ENCODE measurements around the gene OLFML1. TPM values are rescaled to one million over a fixed set of nuclear protein-coding genes. Genes with fewer than 3 reads are reported as not detected.

OLFML1 gene
- total RNA-seq, 2 donors from 2014 or later: 6.7 to 16.5 TPM

- ATAC-seq: peak in 1 of 2 donors; percentile 78
- no peak for DNase-seq
- intact Hi-C loops (cut with DNase I): no loop called here
Measured at GRCh38 chr11:7523416-7524210, 38.3 kb downstream of the OLFML1 start.

DNA sequence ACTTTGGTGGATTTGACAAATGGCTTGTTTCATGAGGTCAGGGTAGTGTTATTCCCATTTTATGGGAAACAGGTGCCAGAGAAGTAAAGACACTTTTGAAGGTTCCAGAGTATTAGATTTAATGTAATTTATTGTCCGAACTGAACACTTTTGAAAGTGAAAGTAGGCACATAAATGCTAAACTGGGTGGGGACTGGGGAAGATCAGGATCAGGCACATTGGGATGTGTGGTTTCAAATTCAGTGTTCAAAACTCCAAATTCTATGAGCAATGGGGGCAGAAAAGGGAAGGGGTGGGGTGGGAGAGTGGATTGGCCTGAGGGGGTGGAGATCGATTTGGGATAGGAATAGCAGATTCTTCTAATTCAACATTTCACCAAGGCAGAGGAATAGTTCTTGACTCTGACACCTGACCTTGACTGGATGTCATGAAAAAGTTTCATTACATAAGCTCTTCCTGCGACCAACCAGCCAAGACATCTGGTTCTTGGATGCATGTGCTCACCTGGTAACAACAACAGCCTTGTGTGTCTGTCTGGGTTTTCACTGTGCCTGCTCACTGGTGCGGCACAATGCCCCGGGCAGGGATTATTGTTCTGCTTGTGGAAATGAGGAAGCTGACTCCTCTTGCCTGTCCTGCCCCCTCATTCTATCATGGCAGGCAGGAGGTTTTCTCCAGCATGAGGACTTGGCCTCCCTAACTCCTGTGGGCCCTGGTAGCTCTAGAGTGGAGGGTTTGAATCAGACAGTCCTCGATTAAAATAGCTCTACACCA is 39.3 kb downstream of the OLFML1 start:
- intact Hi-C loops (cut with DNase I): no loop called here

GRCh38 chr11:7525424-7525823 is 40.1 kb downstream of the OLFML1 start:
- DNase-seq: no peak
- intact Hi-C loops (cut with DNase I): no loop called here
- no peak for ATAC-seq

More for the DNA sequence above, 39.3 kb downstream of the OLFML1 start:
- DNase-seq (no peak), ATAC-seq (no peak)

DNA sequence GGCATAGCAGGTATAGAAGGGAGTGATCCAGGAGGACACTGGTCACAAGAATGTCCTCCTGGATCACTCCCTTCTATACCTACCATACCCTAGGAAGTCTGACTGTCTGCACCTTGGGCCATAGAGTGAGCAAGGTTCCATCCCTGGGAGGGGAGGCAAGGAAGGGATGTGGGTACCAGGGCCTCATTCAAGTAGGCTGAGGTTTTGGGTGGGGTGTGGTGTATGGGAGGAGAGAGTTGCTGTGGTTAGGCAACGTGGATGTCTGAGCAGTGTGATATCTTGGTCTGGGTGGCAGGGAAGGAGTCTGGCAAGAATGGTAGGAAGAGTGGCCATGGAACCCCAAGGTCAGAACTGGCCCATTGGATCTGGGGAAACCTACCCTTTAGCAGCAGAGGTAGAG is 41.7 kb downstream of the OLFML1 start:
- no peak for ATAC-seq
- intact Hi-C loops (cut with DNase I): no loop called here
- no peak for DNase-seq

- ATAC-seq: no peak
Measured at GRCh38 chr11:7528514-7529049, 43.3 kb downstream of the OLFML1 start.

GRCh38 chr11:7530013-7530640 is 44.8 kb downstream of the OLFML1 start:
- ATAC-seq: no peak
- no peak for DNase-seq
- intact Hi-C loops (cut with DNase I): no loop called here

More at GRCh38 chr11:7528514-7529049, 43.3 kb downstream of the OLFML1 start:
- intact Hi-C loops (cut with DNase I): no loop called here
- no peak for DNase-seq

DNA sequence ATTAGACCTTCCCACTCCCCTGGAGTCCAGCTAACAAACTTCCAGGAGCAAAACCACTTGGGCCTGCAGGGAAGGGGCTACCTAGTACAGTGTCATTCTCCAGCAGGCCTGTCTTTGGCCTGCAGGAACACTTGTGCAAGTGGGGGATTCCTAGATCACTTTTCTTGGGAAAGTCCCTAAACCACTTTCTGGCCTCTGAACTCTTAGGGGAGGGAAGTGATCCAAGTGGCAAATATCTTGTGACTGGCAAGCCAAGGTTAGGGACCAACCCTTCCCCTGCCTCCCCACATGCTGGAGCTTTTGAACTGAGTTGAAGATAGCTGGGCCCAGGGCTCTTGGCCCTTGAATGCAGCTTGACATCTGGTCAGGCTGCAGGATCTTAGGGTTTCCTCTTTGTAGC is 45.7 kb downstream of the OLFML1 start:
- DNase-seq (no peak), ATAC-seq (no peak)
- intact Hi-C loops (cut with DNase I): no loop called here

GRCh38 chr11:7532405-7533145 is 47.3 kb downstream of the OLFML1 start:
- ATAC-seq (no peak), DNase-seq (no peak)
- intact Hi-C loops (cut with DNase I): no loop called here

GRCh38 chr11:7533199-7534041 is 48.1 kb downstream of the OLFML1 start:
- intact Hi-C loops (cut with DNase I): no loop called here
- DNase-seq: no peak
- ATAC-seq: no peak

DNA sequence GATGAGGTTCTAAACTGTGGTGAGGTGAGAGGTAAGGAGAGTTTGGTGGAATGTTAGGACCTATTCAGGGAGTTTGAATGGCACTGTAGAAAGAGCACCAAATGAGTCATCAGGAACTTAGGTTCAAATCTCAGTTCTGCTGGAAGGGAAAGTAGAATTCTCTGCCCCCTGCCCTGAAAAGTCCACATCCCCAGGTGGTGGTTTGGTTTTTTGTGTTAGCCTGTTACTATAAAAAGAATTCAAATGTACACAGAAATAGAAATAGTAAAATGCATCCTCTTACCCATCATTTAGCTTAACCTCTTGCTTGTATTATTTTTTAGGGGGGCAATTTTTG is 48.7 kb downstream of the OLFML1 start:
- ATAC-seq: no peak
- DNase-seq: no peak
- intact Hi-C loops (cut with DNase I): no loop called here

GRCh38 chr11:7536100-7536499 is 50.8 kb downstream of the OLFML1 start:
- DNase-seq (no peak), ATAC-seq (peak in 1 of 2 donors; percentile 26)
- intact Hi-C loops (cut with DNase I): no loop called here

DNA sequence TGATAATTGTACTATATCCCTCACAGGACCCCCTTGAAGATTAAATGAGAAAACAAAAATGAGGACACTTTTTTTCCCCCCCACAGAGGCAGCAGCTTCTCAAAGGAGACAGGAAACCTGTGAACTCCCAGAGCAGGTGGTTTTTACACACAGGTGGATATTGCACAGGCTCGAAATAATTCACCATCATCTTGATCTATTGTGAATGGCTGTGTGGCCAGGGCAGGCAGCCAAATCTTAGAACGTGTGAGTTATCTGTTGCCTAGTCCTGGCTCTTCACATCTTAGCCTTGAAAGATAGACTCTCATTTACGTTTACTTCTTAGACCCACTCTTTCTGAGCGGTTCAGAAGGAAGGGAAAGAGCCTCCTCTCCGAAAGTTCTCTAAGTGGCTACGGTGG is 52.0 kb downstream of the OLFML1 start:
- intact Hi-C loops (cut with DNase I): no loop called here
- DNase-seq: no peak
- ATAC-seq: no peak

DNA sequence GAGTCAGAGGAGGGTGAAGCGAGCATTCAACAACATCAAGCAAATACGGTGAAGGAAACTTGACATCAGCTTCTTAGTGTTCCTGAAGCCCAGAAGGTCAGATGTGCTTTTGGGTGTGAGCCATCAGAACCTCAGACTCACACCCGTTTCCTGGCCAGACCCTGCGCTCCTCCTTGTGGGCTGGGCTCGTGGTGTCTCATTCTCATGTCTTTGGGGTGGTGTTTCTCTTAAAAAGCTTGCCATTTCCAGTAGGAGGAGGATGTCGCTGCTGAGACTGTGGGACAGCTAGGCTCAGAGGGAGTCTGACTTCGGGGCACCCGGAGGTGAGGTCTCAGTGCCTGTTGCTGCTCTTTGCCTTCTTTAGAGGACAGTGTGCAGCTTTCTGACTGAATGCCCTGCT is 52.7 kb downstream of the OLFML1 start:
- intact Hi-C loops (cut with DNase I): no loop called here
- ATAC-seq (peak; percentile 10 to 60), DNase-seq (peak; percentile 43)

GRCh38 chr11:7538466-7539454 is 53.5 kb downstream of the OLFML1 start:
- no peak for DNase-seq
- intact Hi-C loops (cut with DNase I): no loop called here
- no peak for ATAC-seq

GRCh38 chr11:7540830-7541555 is 55.7 kb downstream of the OLFML1 start:
- intact Hi-C loops (cut with DNase I): no loop called here
- DNase-seq (no peak), ATAC-seq (no peak)

GRCh38 chr11:7543302-7543701 is 58.0 kb downstream of the OLFML1 start:
- ATAC-seq (peak; percentile 39 to 64), DNase-seq (no peak)
- intact Hi-C loops (cut with DNase I): no loop called here

DNA sequence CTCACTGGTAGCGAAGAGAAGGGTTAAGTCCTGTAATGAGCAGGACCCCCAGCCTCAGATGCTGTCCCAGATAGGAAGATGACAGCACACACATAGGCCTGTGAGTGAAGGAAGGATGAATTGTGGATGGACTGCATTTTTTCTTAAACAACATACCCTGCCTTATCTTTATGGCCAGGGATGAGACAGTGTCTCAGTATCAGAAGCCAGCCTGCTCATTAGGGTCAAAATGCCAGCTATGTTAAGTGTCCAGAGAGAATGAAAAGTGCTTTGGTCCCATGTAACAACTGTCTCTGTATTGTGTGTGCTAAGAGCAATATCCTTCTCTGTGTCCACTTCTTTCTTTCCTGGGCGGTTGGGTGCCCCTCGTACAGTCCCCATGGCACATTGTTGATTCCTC is 58.7 kb downstream of the OLFML1 start:
- intact Hi-C loops (cut with DNase I): no loop called here
- DNase-seq (no peak), ATAC-seq (peak; percentile 24 to 55)
